Measurements from ENCODE around the gene ZBTB38.

GRCh38 chr3:141365201-141365600, 3.1 kb upstream of the ZBTB38 start:
- TF ChIP-seq, protein P1, sequence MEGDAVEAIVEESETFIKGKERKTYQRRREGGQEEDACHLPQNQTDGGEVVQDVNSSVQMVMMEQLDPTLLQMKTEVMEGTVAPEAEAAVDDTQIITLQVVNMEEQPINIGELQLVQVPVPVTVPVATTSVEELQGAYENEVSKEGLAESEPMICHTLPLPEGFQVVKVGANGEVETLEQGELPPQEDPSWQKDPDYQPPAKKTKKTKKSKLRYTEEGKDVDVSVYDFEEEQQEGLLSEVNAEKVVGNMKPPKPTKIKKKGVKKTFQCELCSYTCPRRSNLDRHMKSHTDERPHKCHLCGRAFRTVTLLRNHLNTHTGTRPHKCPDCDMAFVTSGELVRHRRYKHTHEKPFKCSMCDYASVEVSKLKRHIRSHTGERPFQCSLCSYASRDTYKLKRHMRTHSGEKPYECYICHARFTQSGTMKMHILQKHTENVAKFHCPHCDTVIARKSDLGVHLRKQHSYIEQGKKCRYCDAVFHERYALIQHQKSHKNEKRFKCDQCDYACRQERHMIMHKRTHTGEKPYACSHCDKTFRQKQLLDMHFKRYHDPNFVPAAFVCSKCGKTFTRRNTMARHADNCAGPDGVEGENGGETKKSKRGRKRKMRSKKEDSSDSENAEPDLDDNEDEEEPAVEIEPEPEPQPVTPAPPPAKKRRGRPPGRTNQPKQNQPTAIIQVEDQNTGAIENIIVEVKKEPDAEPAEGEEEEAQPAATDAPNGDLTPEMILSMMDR (conservative IDR thresholded peaks at IDR 0.05; ENCODE audit: low read length): no peak
- no peak for TF ChIP-seq EZH2phosphoT487 (IDR thresholded peaks at IDR 0.05; ENCODE audit: borderline replicate concordance, low read depth, low read length)

Data from OCI-LY7 (cell line).